H1 (cell line): ENCODE results near the gene PRR19. TPM values are rescaled to one million over a fixed set of nuclear protein-coding genes. Genes with fewer than 3 reads are reported as not detected.

ENCODE experiments used
- BRCA1 ChIP-seq: IDR thresholded peaks from 2 replicates; pipeline ENCODE4 v1.6.1; 2012; ENCODE audit warnings: low read depth, low read length, improper control_type of control experiment
- CBX8 ChIP-seq: fragments of 300-800, 300-1000 bp; sonication (generic); IDR thresholded peaks from 2 replicates; pipeline ENCODE4 v1.7.1; 2016; ENCODE audit warnings: low read depth, low read length, borderline replicate concordance
- HDAC2 ChIP-seq, 2 experiments: fragments of 300-600 bp in 1 of 2; sonication (generic) in 1 of 2; IDR thresholded peaks; 2 replicates each; pipeline ENCODE4 v1.6.1; 2011 to 2012; ENCODE audit warnings: low read depth in 2 of 2, low read length in 2 of 2, mild to moderate bottlenecking in 2 of 2, moderate library complexity in 2 of 2, borderline replicate concordance in 1 of 2, inconsistent platforms in 1 of 2
- RAD21 ChIP-seq, 2 experiments: IDR thresholded peaks in 1 of 2; conservative IDR thresholded peaks in 1 of 2; 2 replicates each; pipeline ENCODE4 v1.6.1; 2011; ENCODE audit warnings: low read depth in 2 of 2, low read length in 2 of 2, improper control_type of control experiment in 1 of 2, inconsistent platforms in 1 of 2, mild to moderate bottlenecking in 1 of 2, moderate library complexity in 1 of 2
- RNF2 ChIP-seq: fragments of 200-900, 300-1000 bp; sonication (generic); IDR thresholded peaks from 2 replicates; pipeline ENCODE4 v1.7.1; 2016; ENCODE audit warnings: borderline replicate concordance, low read depth, mild to moderate bottlenecking, antibody characterized with exemption, low read length; ENCODE audit not compliant: poor library complexity, severe bottlenecking; ENCODE audit errors: missing control alignments
- SIRT6 ChIP-seq: IDR thresholded peaks from one replicate; pipeline ENCODE4 v1.7.1; 2012; ENCODE audit warnings: low read length, inconsistent platforms
- USF2 ChIP-seq: IDR thresholded peaks from 2 replicates; pipeline ENCODE4 v1.6.1; 2011; ENCODE audit warnings: low read length, improper control_type of control experiment
- polyA plus RNA-seq, 7 experiments: library from polyadenylated mRNA; depleted of rRNA in 3 of 7; stranded (reverse) in 5 of 7; unstranded in 2 of 7; fragments of >200 nt in 5 of 7; fragments of 200-250 nt in 2 of 7; gene quantifications; 1 replicate in 5 of 7; 2 replicates in 1 of 7; 4 replicates in 1 of 7; pipeline versions ENCODE4 v1.2.1 to v1.2.3, GENCODE V29; 2011 to 2013; ENCODE audit warnings: missing spikeins in 2 of 7, mixed read lengths in 2 of 7
- total RNA-seq: library from RNA; stranded (reverse); fragmentation: NEBNext Ultra II Directional; extraction: Animal tissue kit (Norgen Biotek cat#: 25700); gene quantifications from 2 replicates; pipeline ENCODE4 v1.2.1, GENCODE V29; 2021

Gene PRR19
- total and polyA plus RNA-seq, 2 of the 8 experiments (the other 6 are each of a cell fraction or from before 2014, with no cell fraction given) = 7.2 to 7.5 TPM

DNA sequence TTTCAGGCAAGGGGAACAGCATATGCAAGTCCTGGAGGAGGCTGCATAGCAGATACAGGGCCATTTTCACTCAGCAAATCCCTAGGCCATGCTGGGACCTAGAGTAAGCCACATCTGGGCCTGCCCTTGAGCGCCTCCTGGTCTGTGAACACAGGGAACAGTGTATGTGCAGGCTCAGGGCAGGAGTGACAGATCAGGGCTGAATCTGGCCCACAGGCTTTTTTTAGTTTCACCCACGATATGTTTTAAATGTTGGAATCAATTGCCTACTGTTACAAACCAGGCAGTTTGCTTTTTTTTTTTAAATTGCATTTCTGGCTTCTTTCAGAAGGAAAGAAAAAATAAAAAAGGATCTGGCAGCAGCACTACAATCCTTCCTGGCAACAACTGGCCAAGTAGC, 9.7 kb downstream of the PRR19 start (continued):
- TF ChIP-seq BRCA1 = no peak
- TF ChIP-seq RNF2 = no peak
- no peak for TF ChIP-seq CBX8
- TF ChIP-seq SIRT6 = no peak
- no peak for TF ChIP-seq USF2
- TF ChIP-seq HDAC2 (IDR thresholded peaks at IDR 0.05; ENCODE audit: borderline replicate concordance in 1 of 2, low read depth in 2 of 2, low read length in 2 of 2) = no peak
- peak; percentile 28 to 36; a peak in 3 of 4 replicates for TF ChIP-seq RAD21 (IDR thresholded peaks at IDR 0.05 in 1 of 2, conservative IDR thresholded peaks at IDR 0.05 in 1 of 2; ENCODE audit: low read depth in 2 of 2, low read length in 2 of 2)
